HG03432 (cell line): ENCODE results near the gene SLC47A2.
"Not testable (repeated sequence)": the region's sequence is repeated elsewhere in the genome, so short reads cannot be mapped to it uniquely, and the experiment has no call there.

Experiments used
- ATAC-seq: cut with Tn5 transposase; IDR thresholded peaks from one replicate; pipeline ENCODE4 v1.9.1; 2021; ENCODE audit warnings: mild to moderate bottlenecking, moderate library complexity; ENCODE audit not compliant: unreplicated experiment

The SLC47A2 gene

DNA sequence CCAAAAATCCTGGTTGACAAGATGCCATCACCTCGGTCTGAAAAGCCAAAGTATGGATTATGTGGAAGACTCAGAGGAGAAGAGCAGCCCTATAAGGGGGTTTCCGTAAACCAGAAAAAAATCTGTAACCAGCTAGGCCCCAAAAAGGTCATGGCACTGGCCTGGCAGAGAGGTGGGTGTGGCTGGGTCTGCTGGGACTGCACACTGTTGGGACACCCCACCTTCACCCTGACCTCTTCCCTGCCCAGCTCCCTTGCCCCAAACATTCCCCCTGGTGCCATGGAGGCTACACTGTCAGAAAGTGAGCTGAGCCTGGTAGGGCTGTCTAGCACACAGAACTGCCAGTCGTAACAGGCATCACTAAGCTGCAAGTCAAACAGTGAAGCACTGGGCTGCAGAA, 6.5 kb downstream of the SLC47A2 start:
- ATAC-seq: no peak

DNA sequence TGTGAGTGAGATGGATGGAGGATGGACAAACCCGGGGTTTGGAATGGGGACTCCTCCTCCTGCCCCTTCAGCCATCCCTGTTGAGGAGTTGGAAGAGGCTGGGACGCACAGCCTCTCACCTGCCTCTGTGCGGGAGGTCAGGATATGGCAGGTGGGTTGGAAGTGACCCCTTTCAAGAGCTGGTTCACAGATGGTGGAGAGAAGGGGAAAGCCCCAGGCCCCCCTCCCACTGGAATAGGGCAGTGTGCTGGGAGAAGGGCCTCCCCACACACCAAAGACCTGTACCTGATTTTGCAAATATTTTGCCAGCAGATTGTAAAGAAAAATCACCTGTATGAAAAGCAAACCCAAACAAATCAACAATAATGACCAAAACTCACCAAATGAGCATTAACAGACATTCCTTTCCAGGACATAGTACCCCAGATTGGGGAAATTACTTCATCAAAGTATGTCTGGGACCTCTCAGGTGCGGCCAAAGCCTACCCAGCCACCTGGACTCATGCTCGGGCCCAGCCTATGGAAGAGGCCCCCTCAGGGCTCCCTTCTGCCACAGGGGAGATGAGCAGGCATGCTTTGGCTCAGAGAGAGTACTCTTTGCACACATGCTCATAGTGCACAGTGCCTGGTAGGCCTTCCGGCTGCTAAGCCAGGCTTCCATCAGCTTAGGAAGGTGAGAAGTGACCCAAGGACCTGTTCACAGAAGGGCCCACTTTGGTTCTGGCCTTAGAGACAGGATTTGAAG, 7.8 kb downstream of the SLC47A2 start:
- no peak for ATAC-seq

DNA sequence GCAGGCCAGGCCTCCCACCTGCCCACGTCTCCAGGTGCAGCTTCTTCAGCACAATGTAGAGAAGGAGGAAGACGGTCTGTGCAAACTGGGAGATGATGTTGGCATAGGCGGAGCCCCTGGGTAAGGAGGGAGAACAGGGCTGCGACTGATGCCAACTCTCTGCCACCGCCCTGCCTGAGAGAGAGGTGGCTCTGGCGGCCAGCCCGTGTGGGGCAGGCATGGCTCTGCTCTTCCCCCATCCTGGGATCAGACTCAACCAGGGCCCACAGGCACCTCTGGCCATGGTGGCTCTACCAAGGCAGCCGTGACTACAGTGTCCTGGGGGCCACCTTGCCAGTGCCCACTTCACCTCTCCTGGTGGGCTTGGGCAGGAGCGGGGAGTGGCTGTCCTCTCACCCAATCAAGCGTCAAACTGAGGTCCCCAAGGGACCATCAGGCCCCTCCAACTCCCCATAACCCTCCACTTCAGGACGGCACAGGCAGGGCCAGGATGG, 8.6 kb downstream of the SLC47A2 start:
- ATAC-seq: no peak

DNA sequence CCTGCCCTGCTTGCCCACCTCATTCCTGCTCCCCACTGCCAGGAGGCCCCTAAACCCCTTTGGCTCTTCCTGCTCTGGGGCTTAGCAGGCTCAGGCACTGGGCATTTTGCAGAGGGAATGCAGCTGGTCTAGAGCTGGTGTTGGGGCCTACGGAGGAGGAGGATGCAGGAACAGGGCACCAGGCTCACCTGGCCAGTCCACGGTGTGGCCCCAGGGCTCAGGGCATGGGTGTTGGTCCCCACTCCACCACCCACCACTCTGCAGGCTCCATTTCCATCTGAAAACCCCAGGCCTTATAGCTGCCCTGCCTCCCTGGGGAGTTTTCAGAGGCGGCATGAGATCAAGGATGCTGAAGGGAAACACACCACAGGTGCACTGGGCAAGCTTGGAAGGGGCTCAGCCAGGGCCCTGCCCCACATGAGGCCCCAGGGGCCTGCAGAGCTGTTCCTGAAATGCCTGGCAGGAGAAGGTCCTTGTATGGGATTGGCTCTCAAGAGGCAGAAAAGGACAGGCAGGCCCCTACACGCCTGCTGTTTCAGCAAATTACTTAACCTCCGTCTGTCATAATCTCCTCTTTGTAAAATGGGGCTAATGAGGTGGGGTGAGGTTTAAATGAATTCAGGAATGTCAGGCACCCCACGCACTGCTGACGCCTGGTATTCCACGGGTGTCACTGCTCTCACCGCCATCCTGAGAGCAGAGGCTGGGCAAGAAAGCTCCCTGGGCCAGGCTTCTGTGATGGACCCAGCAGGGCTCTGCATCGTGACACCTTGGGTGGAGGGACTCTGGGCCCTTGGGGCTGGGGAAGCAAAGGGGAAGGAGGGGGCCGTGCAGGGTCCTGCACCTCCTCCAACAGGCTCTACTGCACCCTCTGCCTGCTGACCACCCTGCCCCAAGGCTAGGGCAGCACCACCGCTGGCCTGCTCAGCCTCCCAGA, 9.3 kb downstream of the SLC47A2 start:
- ATAC-seq: no peak

DNA sequence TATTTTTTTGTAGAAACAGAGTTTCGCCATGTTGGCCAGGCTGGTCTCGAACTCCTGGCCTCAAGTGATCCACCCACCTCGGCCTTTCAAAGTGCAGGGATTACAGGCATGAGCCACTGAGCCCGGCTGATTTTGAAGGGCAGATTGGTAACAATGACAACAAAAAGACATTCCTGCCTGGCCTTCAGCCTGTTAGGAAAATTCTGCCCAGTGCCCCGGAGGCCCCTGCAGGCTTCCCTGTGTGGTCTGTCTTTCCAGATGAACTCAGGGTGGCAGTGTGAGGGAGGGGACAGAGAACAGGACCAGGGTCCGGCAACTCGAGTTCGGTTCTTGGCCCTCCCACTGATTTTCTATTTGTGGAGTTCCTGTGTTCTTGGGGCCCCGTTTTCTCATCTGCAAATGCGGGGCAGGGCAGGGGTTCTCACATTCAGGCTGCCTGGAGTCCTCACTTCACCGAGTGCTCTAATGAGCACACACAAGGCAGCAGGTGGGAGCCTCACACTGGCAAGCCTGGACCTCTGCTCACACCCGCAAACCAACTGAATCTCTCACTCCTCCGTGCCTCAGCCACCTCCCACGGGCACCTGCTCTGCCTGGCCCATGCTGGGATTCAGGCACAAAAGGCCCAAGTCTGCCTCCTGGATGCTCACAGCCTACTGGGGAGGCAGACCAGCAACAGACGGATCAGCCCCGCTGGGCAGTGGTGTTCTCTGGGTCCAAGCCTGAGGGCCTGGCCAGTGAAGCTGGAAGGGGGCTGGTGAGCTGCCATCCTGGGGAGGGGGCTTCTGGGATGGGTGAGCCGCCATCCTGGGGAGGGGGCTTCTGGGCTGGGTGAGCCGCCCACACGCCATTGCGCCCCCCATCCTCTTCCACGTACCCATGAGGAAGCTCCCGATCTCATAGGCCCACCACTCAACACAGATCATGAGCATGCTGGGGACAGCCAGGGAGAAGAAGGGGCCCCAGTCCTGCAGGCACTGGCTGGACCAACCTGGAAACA, 10.3 kb downstream of the SLC47A2 start:
- ATAC-seq: no peak

DNA sequence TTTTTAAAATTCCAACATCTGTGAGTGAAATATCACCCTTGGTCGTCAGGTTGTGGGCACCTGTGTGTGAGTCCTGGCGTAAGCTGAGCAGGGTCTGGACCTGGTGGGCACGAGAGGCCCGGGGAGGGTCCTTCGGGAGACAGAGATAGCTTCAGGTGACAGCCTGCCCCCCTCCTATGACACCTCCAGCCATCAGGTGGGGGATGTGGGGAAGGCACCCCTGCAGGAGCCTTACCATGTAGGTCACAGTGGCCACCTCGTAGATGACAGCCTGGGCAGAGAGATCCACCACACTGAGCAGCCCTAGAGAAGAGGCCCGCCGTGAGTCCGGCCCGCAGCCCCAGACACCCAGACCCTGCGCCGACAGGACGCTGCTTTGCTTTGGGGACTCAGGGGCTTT, 11.2 kb downstream of the SLC47A2 start:
- no peak for ATAC-seq

DNA sequence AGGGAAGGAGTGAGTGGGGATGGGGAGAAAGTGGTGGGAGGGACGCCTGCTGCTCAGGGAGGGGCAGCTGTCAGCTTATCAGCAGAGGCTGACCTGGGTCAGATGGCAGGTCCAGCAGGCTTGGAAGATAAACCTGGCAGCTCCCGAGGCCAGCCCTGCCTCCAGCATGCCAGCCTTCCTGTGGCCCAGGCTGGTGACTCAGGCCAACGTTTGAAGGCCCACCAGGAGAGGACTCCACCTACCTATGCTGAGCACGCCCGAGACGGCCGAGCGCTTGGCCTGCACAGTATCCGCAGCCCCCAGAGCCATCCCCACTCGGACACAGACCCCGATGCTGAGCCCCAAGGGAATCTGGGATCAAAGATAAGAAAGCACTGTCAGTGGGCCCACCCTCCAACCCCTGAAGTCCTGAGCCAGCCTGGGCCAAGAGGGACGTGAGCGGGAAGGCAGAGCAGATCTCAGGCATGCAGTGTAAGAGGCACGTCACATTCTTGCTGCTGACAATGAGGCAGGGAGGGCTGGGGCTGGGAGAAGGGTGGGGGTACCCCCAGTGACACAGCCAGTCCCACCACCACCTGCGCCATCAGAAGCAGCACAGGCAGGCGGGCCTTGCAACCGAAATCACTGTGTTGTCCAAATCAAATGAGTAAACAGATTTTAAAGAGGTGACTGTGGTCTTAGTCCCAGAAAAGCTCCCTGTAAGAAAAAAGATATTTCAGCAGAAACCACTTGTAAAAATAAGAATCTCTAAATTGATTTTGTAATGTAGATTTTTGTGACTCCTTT, 12.4 kb downstream of the SLC47A2 start:
- ATAC-seq: no peak

DNA sequence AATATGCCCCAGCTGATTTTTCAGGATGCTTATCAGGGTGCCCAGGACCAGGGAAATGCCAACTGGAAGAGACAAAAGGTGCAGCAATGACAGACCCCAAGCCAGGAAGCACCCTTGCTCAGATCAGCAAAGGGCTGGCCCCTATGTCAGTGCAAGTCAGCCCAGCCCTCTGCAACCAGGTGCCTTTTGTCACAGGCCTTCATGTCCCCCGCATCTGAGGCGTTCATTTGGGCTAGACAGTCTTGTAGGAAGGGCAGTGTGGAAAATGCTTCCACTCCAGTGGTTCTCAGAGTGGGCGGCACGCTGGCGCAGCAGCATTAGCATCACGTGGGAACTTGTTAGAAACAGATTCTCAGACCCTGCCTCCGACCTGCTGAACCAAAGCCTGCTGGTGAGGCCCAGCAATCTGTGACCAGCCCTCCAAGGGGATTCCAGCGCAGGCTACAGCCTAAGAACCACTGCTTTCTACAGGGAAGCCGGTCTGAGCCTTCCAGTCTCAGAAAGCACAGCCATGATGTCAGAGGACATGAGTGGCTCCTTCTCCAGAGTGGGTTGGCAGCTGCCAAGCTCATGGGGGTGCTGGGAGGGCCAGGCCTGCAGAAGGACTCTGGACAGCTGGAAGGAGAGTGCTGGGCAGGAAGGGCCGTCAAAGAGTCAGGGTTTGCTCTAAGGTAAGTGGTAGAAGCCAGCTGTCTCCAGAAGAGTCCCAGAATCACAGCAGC, 13.1 kb downstream of the SLC47A2 start:
- ATAC-seq: no peak

DNA sequence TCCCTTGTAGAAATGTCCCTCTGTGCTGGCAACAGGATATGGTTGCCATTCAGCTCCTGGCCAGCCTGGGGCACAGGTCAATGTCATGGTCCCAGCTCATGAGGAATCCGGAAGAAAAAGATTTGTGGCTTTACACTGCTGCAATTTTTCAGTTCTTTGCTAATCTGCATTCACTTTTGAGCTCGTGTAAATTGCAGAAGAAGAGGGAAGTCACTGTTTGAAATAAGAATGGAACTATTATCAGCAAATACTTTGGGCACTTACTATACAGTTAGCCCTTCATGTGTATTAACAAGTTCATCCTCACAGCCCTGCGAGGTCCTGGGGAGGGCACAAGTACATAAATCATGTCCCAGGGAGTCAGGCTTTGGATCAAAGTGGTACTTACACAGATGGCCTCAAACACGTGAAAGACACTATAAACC, 14.2 kb downstream of the SLC47A2 start:
- ATAC-seq: no peak

DNA sequence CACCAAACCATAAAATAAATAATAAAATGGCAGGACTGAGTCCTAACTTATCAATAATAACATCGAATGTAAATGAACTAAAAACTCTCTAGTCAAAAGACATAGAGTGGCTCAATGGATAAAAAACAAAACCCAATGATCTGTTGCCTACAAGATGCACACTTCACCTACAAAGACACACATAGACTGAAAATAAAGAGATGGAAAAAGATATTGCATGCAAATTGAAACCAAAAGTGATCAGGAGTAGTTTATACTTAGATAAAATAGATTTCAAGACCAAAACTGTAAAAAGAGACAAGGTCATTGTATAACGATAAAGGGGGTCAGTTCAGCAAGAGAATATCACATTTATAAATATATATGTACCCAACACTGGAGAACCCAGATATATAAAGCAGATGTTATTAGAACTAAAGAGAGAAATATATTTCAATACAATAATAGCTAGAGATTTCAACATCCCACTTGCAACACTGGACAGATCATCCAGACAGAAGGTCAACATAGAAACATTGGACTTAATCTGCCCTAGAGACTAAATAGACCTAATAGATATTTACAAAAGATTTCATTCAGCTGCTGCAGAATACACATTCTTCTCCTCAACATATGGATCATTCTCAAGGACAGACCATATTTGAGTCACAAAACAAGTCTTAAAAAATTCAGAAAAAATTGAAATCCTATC, 29.8 kb downstream of the SLC47A2 start:
- ATAC-seq: no peak

DNA sequence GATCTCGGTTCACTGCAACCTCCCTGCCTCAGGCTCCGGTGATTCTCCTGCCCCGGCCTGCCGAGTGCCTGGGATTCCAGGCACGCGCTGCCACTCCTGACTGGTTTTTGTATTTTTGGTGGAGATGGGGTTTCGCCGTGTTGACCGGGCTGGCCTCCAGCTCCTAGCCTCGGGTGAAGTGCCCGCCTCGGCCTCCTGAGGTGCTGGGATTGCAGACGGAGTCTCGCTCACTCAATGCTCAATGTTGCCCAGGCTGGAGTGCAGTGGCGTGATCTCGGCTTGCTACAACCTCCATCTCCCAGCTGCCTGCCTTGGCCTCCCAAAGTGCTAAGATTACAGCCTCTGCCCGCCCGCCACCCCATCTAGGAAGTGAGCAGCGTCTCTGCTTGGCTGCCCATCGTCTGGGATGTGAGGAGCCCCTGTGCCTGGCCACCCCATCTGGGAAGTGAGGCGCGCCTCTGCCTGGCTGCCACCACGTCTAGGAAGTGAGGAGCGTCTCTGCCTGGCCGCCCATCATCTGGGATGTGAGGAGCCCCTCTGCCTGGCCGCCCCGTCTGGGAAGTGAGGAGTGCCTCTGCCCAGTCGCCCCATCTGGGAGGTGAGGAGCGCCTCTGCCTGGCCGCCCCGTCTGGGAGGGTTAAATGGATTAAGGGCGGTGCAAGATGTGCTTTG, 31.3 kb downstream of the SLC47A2 start:
- ATAC-seq: not testable (repeated sequence)

DNA sequence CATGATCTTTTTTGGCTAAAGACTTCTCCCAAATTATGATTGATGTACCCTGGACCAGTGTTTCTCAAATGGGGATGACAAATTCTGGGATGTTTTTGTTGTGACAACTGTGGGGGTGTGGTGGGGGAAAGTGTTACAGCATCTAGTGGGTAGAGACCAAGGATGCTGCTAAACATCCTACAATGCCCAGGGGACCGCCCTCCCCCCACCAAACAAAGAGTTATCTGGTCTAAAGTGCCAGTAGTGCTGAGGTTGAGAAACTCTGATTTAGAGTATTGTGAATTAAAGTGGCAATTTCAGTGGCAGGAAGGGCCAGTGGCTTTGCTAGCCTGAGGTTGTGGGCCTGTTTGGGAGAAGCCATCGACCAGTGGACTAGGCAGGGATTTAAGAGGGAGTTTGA, 33.3 kb downstream of the SLC47A2 start:
- ATAC-seq: no peak

DNA sequence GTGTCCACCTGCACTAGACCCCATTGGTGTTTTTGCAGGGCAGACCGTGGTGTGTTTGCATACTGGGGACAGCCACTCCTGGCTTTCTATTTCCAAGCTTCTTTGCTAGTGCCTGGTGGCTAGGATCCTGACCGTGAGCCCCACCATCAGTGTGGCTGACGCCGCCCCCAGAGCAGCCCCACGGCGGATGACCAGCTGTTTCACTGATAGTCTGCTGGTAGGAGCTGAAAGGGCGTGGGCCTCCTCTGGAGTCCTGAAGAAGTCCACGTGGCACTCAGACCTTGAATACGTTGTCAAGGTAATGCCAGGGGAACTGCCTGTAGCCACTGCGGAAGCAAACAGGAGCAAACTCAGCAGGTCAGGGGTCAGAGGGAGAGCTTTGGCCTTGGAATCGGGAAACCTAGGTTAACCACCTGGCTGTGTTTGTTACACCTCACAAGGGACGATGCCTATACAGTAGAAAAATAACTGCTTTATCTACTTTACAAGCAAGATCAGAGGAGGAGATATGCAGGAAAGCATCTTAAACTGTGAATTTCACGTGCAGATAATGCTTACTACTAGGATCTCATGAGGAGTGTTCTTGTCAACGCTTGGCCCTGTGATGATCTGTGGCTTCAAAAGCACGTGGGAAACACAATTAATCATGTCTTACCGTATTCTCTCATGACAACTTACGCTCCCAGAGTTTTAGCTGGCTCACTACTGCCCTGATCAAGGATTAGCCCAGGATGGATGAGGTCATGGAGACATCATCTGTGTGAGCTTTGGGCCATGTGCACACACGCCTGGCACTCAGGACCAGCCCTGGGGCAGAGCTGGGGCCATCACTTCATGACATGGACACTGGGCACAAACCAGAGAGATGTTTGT, 37.6 kb downstream of the SLC47A2 start:
- no peak for ATAC-seq

DNA sequence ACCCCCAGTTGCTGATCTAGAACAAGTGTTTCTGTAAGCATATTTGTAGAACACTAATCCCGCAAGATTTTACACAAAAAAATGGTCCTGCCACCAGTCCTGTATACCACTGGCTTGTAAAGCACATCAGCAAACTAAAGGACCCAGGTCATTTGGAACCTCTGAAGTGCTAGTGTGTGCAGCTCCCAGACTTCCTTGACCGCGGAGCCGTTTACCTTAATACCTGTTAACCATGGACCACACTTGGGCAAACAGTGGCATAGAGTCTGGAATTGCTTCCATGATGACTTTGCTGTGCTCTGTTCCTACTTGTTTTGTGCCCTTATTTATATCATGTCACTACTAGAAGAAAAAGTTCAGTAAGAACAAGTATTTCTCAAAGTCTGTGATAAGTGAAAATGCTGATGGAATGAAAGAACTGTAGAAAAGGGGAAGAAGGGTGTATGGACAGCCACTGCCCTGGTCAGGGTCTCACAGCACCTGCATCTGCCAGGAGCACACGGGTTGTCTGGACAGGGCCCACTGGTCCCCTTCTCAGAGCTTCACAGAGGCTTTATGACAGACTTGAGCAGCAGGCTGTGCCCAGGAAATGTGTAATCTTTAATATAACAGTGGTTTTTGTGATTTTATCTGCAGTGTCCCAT, 38.5 kb downstream of the SLC47A2 start:
- ATAC-seq: no peak

DNA sequence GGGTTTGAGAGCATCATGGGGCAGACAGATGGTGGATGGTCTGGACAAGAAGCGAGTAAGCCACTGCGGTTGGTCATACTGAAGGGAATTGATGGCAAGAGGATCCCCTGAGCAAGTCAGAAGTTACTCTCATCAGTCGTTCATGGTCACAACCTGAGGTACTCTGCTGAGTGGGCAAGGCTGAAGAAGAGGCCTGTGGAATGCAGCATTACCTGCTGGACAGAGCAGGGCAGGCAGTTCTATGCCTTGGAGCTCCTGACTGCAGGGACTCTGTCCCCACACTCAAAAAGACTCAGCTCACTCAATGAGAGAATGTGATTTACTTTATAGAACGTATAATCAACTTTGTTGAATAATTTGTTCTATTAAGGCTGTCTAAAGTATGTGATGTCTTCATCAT, 39.5 kb downstream of the SLC47A2 start:
- ATAC-seq: no peak

DNA sequence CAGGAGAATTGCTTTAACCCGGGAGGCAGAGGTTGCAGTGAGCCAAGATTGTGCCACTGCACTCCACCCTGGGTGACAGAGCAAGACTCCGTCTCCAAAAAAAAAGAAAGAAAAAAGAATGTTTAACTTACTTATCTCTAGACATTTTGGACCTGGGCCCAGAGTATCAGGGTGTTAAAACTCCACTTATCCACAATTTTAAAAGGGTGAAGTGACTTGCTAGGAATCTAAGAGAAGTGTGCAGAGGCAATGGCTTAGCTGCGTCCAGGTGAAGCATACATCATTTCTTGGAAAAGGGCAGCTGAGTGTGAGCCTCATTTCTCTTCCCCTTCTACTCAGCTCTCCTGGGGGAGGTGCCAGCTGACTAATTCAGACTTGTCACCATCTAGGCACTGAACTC, 42.8 kb downstream of the SLC47A2 start:
- no peak for ATAC-seq
